Measurements from ENCODE around the gene UPF2.

UPF2 gene

GRCh38 chr10:11876324-11876723 is 166.3 kb downstream of the UPF2 start:
- Histone ChIP-seq H3K4me2 (ENCODE audit: low read length) (no peak overlapping the region), H3K9me3 (ENCODE audit: insufficient read depth, low read length) (no peaks in the 10 kb centered on the region), H2AFZ (ENCODE audit: low read depth, low read length) (no peak overlapping the region), H3K4me1 (ENCODE audit: low read length) (peaks cover under 1% of the 10 kb centered on the region), H3K79me2 (ENCODE audit: low read length) (no peaks in the 10 kb centered on the region), H3K27ac (ENCODE audit: low read length) (no peak overlapping the region), H3K36me3 (replicated peaks; ENCODE audit: low read depth, low read length) (no peaks in the 10 kb centered on the region), H4K20me1 (ENCODE audit: insufficient read depth, low read length) (no peaks in the 10 kb centered on the region), H3K9ac (ENCODE audit: low read length) (no peak overlapping the region), H3K4me3 (ENCODE audit: low read length) (no peak overlapping the region), H3K27me3 (ENCODE audit: low read depth, low read length) (peaks cover 13% of the 10 kb centered on the region; the same call in 1 of the 2 replicates)
- TF ChIP-seq CTCF (IDR thresholded peaks at IDR 0.05; ENCODE audit: low read depth, low read length) (no peak), EZH2phosphoT487 (IDR thresholded peaks at IDR 0.05; ENCODE audit: low read depth) (no peak)

- Histone ChIP-seq H3K36me3 (replicated peaks; ENCODE audit: low read depth, low read length) (no peaks in the 10 kb centered on the region), H3K4me2 (ENCODE audit: low read length) (no peak overlapping the region), H3K4me3 (ENCODE audit: low read length) (no peak overlapping the region), H3K27ac (ENCODE audit: low read length) (no peak overlapping the region), H4K20me1 (ENCODE audit: insufficient read depth, low read length) (no peaks in the 10 kb centered on the region), H3K9ac (ENCODE audit: low read length) (no peak overlapping the region), H2AFZ (ENCODE audit: low read depth, low read length) (no peak overlapping the region), H3K27me3 (ENCODE audit: low read depth, low read length) (peaks cover 16% of the 10 kb centered on the region; the same call in 1 of the 2 replicates), H3K79me2 (ENCODE audit: low read length) (no peaks in the 10 kb centered on the region), H3K9me3 (ENCODE audit: insufficient read depth, low read length) (no peaks in the 10 kb centered on the region), H3K4me1 (ENCODE audit: low read length) (peaks cover 7% of the 10 kb centered on the region)
- TF ChIP-seq CTCF (IDR thresholded peaks at IDR 0.05; ENCODE audit: low read depth, low read length) (no peak), EZH2phosphoT487 (IDR thresholded peaks at IDR 0.05; ENCODE audit: low read depth) (no peak)
These were observed 166.9 kb downstream of the UPF2 start for GRCh38 chr10:11875494-11876281.

- no peaks in the 10 kb centered on the region for H3K79me2 ChIP-seq (ENCODE audit: low read length)
- no peaks in the 10 kb centered on the region for H3K36me3 ChIP-seq (replicated peaks; ENCODE audit: low read depth, low read length)
- no peaks in the 10 kb centered on the region for H3K9me3 ChIP-seq (ENCODE audit: insufficient read depth, low read length)
- TF ChIP-seq EZH2phosphoT487 (IDR thresholded peaks at IDR 0.05; ENCODE audit: low read depth) (no peak), CTCF (IDR thresholded peaks at IDR 0.05; ENCODE audit: low read depth, low read length) (no peak)
- no peak overlapping the region for H2AFZ ChIP-seq (ENCODE audit: low read depth, low read length)
- H3K27ac ChIP-seq (ENCODE audit: low read length) = no peak overlapping the region
- peaks cover 16% of the 10 kb centered on the region; the same call in 1 of the 2 replicates for H3K27me3 ChIP-seq (ENCODE audit: low read depth, low read length)
- no peak overlapping the region for H3K4me3 ChIP-seq (ENCODE audit: low read length)
- peaks cover 8% of the 10 kb centered on the region for H3K4me1 ChIP-seq (ENCODE audit: low read length)
- H3K9ac ChIP-seq (ENCODE audit: low read length) = no peak overlapping the region
- H3K4me2 ChIP-seq (ENCODE audit: low read length) = no peak overlapping the region
- H4K20me1 ChIP-seq (ENCODE audit: insufficient read depth, low read length) = no peaks in the 10 kb centered on the region
These were observed 167.8 kb downstream of the UPF2 start for GRCh38 chr10:11874568-11875493.

GRCh38 chr10:11871466-11871865 is 171.1 kb downstream of the UPF2 start:
- Histone ChIP-seq H3K9me3 (ENCODE audit: insufficient read depth, low read length) (no peaks in the 10 kb centered on the region), H3K4me2 (ENCODE audit: low read length) (no peak overlapping the region), H3K27me3 (ENCODE audit: low read depth, low read length) (peaks cover 16% of the 10 kb centered on the region; the same call in 1 of the 2 replicates), H3K36me3 (replicated peaks; ENCODE audit: low read depth, low read length) (no peaks in the 10 kb centered on the region), H3K79me2 (ENCODE audit: low read length) (no peaks in the 10 kb centered on the region), H2AFZ (ENCODE audit: low read depth, low read length) (no peak overlapping the region), H3K27ac (ENCODE audit: low read length) (no peak overlapping the region), H4K20me1 (ENCODE audit: insufficient read depth, low read length) (no peaks in the 10 kb centered on the region), H3K4me1 (ENCODE audit: low read length) (peaks cover 10% of the 10 kb centered on the region), H3K4me3 (ENCODE audit: low read length) (no peak overlapping the region), H3K9ac (ENCODE audit: low read length) (no peak overlapping the region)
- TF ChIP-seq EZH2phosphoT487 (IDR thresholded peaks at IDR 0.05; ENCODE audit: low read depth) (no peak), CTCF (IDR thresholded peaks at IDR 0.05; ENCODE audit: low read depth, low read length) (no peak)

Data from OCI-LY3 (cell line).